Endothelial cell of umbilical vein (primary cell): ENCODE measurements around the gene UBE2QL1. TPM values are rescaled to one million over a fixed set of nuclear protein-coding genes. Genes with fewer than 3 reads are reported as not detected.

Experiments
- BruUV-seq: library from RNA; stranded (reverse); fragments of 400-500 nt; replicated peaks from 2 replicates; lab custom pipeline; 2021; lab: Mats Ljungman, UMichigan
- CTCF ChIA-PET: fragments of 300-600, 350-600 bp; sonication (Branson Sonifier 250); formaldehyde crosslinking; loops from one replicate; lab custom pipeline; 2021; ENCODE audit warnings: antibody characterized with exemption, inconsistent platforms; lab: Charles Lee
- POLR2A ChIA-PET: fragments of 300-600, 350-600 bp; sonication (Branson Sonifier 250); formaldehyde crosslinking; loops from one replicate; lab custom pipeline; 2021; ENCODE audit warnings: antibody characterized with exemption, inconsistent platforms; lab: Charles Lee
- DNase-seq: peaks from one replicate; pipeline ENCODE4 v3.0.0-alpha.2; 2011; ENCODE audit warnings: low read depth, low spot score
- FAIRE-seq: peaks from 2 replicates; lab custom pipeline; 2011; peaks lifted over from hg19 to GRCh38; lab: Jason Lieb, UNC
- H2AFZ ChIP-seq: 2 replicates; pipeline ENCODE4 v1.6.0; 2012; ENCODE audit warnings: low read depth, low read length, control low read depth, inconsistent platforms
- H3K27ac ChIP-seq: 2 replicates; pipeline ENCODE4 v1.5.1; 2011; ENCODE audit warnings: low read depth, mild to moderate bottlenecking, control low read depth, low read length, moderate library complexity; ENCODE audit not compliant: insufficient read depth
- H3K27me3 ChIP-seq, 2 experiments: 2 replicates each; pipeline versions ENCODE4 v1.6.0 to v1.6.1; 2011; ENCODE audit warnings: low read length in 2 of 2, mixed read lengths in 1 of 2; ENCODE audit not compliant: control insufficient read depth in 2 of 2, insufficient read depth in 2 of 2
- H3K36me3 ChIP-seq, 2 experiments: 2 replicates in 1 of 2; 3 replicates in 1 of 2; pipeline ENCODE4 v1.5.1; 2011; ENCODE audit warnings: low read length in 2 of 2, mild to moderate bottlenecking in 1 of 2, moderate library complexity in 1 of 2; ENCODE audit not compliant: control insufficient read depth in 2 of 2, insufficient read depth in 2 of 2; ENCODE audit errors: extremely low read depth in 1 of 2
- H3K4me1 ChIP-seq: 3 replicates; pipeline ENCODE4 v1.5.1; 2011; ENCODE audit warnings: mild to moderate bottlenecking, low read length; ENCODE audit not compliant: control insufficient read depth, insufficient read depth; ENCODE audit errors: extremely low read depth
- H3K4me2 ChIP-seq: 2 replicates; pipeline ENCODE4 v1.6.1; 2011; ENCODE audit warnings: low read length, control low read depth, mixed read lengths; ENCODE audit not compliant: insufficient read depth
- H3K4me3 ChIP-seq, 3 experiments: fragments of 200-600 bp in 1 of 3; sonication (generic), shearing (Covaris generic) in 1 of 3; replicated peaks in 1 of 3; 2 replicates each; pipeline ENCODE4 v1.5.1; 2011 to 2016; ENCODE audit warnings: control low read depth in 3 of 3, low read length in 3 of 3, mild to moderate bottlenecking in 2 of 3, inconsistent platforms in 1 of 3, low read depth in 1 of 3, moderate library complexity in 1 of 3; ENCODE audit not compliant: insufficient read depth in 1 of 3
- H3K79me2 ChIP-seq: 2 replicates; pipeline ENCODE4 v1.6.0; 2012; ENCODE audit warnings: low read length, inconsistent platforms; ENCODE audit not compliant: control insufficient read depth, insufficient read depth
- H3K9ac ChIP-seq: replicated peaks from 2 replicates; pipeline ENCODE3; 2011; ENCODE audit warnings: low read length, control low read depth; ENCODE audit not compliant: insufficient read depth; ENCODE audit errors: extremely low read depth
- H3K9me1 ChIP-seq: replicated peaks from 3 replicates; pipeline ENCODE4 v1.6.0; 2011; ENCODE audit warnings: mild to moderate bottlenecking, low read length; ENCODE audit not compliant: control insufficient read depth, insufficient read depth; ENCODE audit errors: extremely low read depth
- H3K9me3 ChIP-seq: replicated peaks from 2 replicates; pipeline ENCODE4 v1.5.1; 2012; ENCODE audit warnings: low read length, inconsistent platforms; ENCODE audit not compliant: control insufficient read depth, insufficient read depth
- H4K20me1 ChIP-seq: replicated peaks from 2 replicates; pipeline ENCODE3; 2011; ENCODE audit warnings: mild to moderate bottlenecking, low read length; ENCODE audit not compliant: control insufficient read depth, insufficient read depth; ENCODE audit errors: extremely low read depth
- CTCF ChIP-seq, 2 donors: IDR thresholded peaks; 1 replicate in 1 of 2; 2 replicates in 1 of 2; pipeline ENCODE4 v1.5.1; 2011; ENCODE audit warnings: low read length in 2 of 2, mild to moderate bottlenecking in 2 of 2, moderate library complexity in 2 of 2, control low read depth in 1 of 2, inconsistent platforms in 1 of 2, low read depth in 1 of 2; ENCODE audit not compliant: insufficient read depth in 1 of 2; ENCODE audit errors: extremely low read depth in 1 of 2
- FOS ChIP-seq: IDR thresholded peaks from 2 replicates; pipeline ENCODE4 v1.6.1; 2011; ENCODE audit warnings: mild to moderate bottlenecking, low read length, moderate library complexity, borderline replicate concordance; ENCODE audit not compliant: insufficient read depth
- JUN ChIP-seq: IDR thresholded peaks from 2 replicates; pipeline ENCODE4 v1.6.1; 2011; ENCODE audit warnings: borderline replicate concordance, low read depth; ENCODE audit not compliant: insufficient read length, insufficient read depth
- MAX ChIP-seq: IDR thresholded peaks from 2 replicates; pipeline ENCODE4 v1.6.1; 2011; ENCODE audit not compliant: insufficient read depth, insufficient read length
- MYC ChIP-seq: IDR thresholded peaks from one replicate; pipeline ENCODE4 v1.6.1; 2011; ENCODE audit warnings: mild to moderate bottlenecking, low read depth, low read length
- dilution Hi-C: fragments of 300-500 bp; cut with MboI; formaldehyde crosslinking; loops from one replicate; pipeline ENCODE4 v1.15.0; 2019; ENCODE audit warnings: low sequenced_read_pairs; ENCODE audit not compliant: extremely low pct_ligation_motif_present
- intact Hi-C: fragments of 100-400 bp; cut with micrococcal nuclease; formaldehyde crosslinking; loops from one replicate; pipeline ENCODE4 v1.10.0; 2022
- polyA plus RNA-seq, 4 experiments: library from polyadenylated mRNA; depleted of rRNA in 3 of 4; stranded (reverse) in 3 of 4; unstranded in 1 of 4; fragments of >200 nt; gene quantifications; 2 replicates each; pipeline versions ENCODE4 v1.2.1 to v1.2.3, GENCODE V29; 2011 to 2012; ENCODE audit warnings: missing spikeins in 1 of 4
- total RNA-seq: library from RNA; stranded (reverse); gene quantifications from 2 replicates; pipeline ENCODE4 v1.2.3, GENCODE V29; 2021

The UBE2QL1 gene
- total and polyA plus RNA-seq, 2 donors (not counting 3 experiments of a cell fraction or from before 2014, with no cell fraction given) = 0.04 to 0.15 TPM

- no peak for DNase-seq
- no TSS peak for BruUV-seq
- H3K36me3 ChIP-seq = no peaks in the 10 kb centered on the region
- no peak overlapping the region for H3K9ac ChIP-seq
- FAIRE-seq = no peak
- CTCF ChIA-PET = no interaction called here
- POLR2A ChIA-PET = no interaction called here
- H3K79me2 ChIP-seq = no peaks in the 10 kb centered on the region
- no peaks in the 10 kb centered on the region for H4K20me1 ChIP-seq
- H3K9me1 ChIP-seq = no peaks in the 10 kb centered on the region
- no peak overlapping the region for H3K27ac ChIP-seq
- H3K4me3 ChIP-seq = no peak overlapping the region
- H3K4me2 ChIP-seq = no peak overlapping the region
- intact Hi-C loops = no loop called here
- no peaks in the 10 kb centered on the region for H3K27me3 ChIP-seq
- no peak overlapping the region for H2AFZ ChIP-seq
- TF ChIP-seq FOS (no peak), JUN (no peak), MYC (no peak), MAX (no peak), CTCF (IDR thresholded peaks at IDR 0.05; ENCODE audit: extremely low read depth in 1 of 2, insufficient read depth in 1 of 2, low read depth in 1 of 2, low read length in 2 of 2) (no peak)
- H3K9me3 ChIP-seq = no peaks in the 10 kb centered on the region
- H3K4me1 ChIP-seq = no peaks in the 10 kb centered on the region
- dilution Hi-C loops = no loop called here
Measured at GRCh38 chr5:6461793-6462650, 13.4 kb downstream of the UBE2QL1 start.
